KMS-11 (cell line): ENCODE data around the gene CCDC136.

ENCODE experiments used
- H2AFZ ChIP-seq: fragments of 200-600 bp; sonication (generic); 2 replicates; pipeline ENCODE4 v1.6.1; 2016; ENCODE audit warnings: antibody characterized with exemption, mixed run types, low read depth
- H3K27ac ChIP-seq: fragments of 200-600 bp; sonication (generic); 2 replicates; pipeline ENCODE4 v1.6.1; 2016; ENCODE audit warnings: mild to moderate bottlenecking, mixed run types
- H3K27me3 ChIP-seq: fragments of 200-600 bp; sonication (generic); 2 replicates; pipeline ENCODE4 v1.6.1; 2017; ENCODE audit warnings: mild to moderate bottlenecking, low read depth, mixed run types, moderate library complexity; ENCODE audit not compliant: insufficient read depth
- H3K36me3 ChIP-seq: fragments of 200-600 bp; sonication (generic); 2 replicates; pipeline ENCODE4 v1.6.1; 2017; ENCODE audit warnings: mild to moderate bottlenecking, mixed run types; ENCODE audit not compliant: insufficient read depth
- H3K4me1 ChIP-seq: fragments of 200-600 bp; sonication (generic); 2 replicates; pipeline ENCODE4 v1.6.1; 2016; ENCODE audit warnings: mild to moderate bottlenecking, low read depth, mixed run types; ENCODE audit not compliant: poor library complexity, severe bottlenecking
- H3K4me2 ChIP-seq: fragments of 200-600 bp; sonication (generic); 2 replicates; pipeline ENCODE4 v1.7.0; 2016; ENCODE audit warnings: mild to moderate bottlenecking, mixed run types
- H3K4me3 ChIP-seq: fragments of 200-600 bp; sonication (generic); IDR thresholded peaks from 2 replicates; pipeline ENCODE4 v1.6.1; 2017; ENCODE audit warnings: low read depth, low read length, mixed read lengths; ENCODE audit not compliant: insufficient read depth
- H3K79me2 ChIP-seq: fragments of 200-600 bp; sonication (generic); 2 replicates; pipeline ENCODE4 v1.6.1; 2016; ENCODE audit warnings: low read depth, mixed run types; ENCODE audit not compliant: insufficient read depth
- H3K9ac ChIP-seq: fragments of 200-600 bp; sonication (generic); 2 replicates; pipeline ENCODE4 v1.6.1; 2016; ENCODE audit warnings: mild to moderate bottlenecking, mixed run types
- H4K20me1 ChIP-seq: fragments of 200-600 bp; sonication (generic); 2 replicates; pipeline ENCODE4 v1.6.1; 2016; ENCODE audit warnings: mild to moderate bottlenecking, mixed run types; ENCODE audit not compliant: insufficient read depth
- CTCF ChIP-seq: fragments of 200-600 bp; sonication (generic); conservative IDR thresholded peaks from 2 replicates; pipeline ENCODE4 v1.6.1; 2017; ENCODE audit warnings: low read depth, mild to moderate bottlenecking, antibody characterized with exemption, low read length, moderate library complexity, mixed read lengths

Gene CCDC136

GRCh38 chr7:128846781-128847444 is 55.1 kb downstream of the CCDC136 start:
- no peak overlapping the region for H2AFZ ChIP-seq

GRCh38 chr7:128847721-128848211 is 56.0 kb downstream of the CCDC136 start:
- Histone ChIP-seq H3K4me3 (no peak overlapping the region), H4K20me1 (no peaks in the 10 kb centered on the region), H3K27me3 (peaks cover 10% of the 10 kb centered on the region; the same call in 1 of the 2 replicates), H2AFZ (no peak overlapping the region), H3K27ac (no peak overlapping the region), H3K4me1 (no peaks in the 10 kb centered on the region), H3K36me3 (no peaks in the 10 kb centered on the region), H3K9ac (no peak overlapping the region), H3K79me2 (no peaks in the 10 kb centered on the region), H3K4me2 (no peak overlapping the region)
- TF ChIP-seq CTCF: no peak

More at GRCh38 chr7:128846781-128847444, 55.1 kb downstream of the CCDC136 start:
- H3K9ac ChIP-seq: no peak overlapping the region
- peaks cover 4% of the 10 kb centered on the region for H3K4me1 ChIP-seq
- no peak overlapping the region for H3K4me3 ChIP-seq
- no peak overlapping the region for H3K4me2 ChIP-seq
- peaks cover 5% of the 10 kb centered on the region; the same call in 1 of the 2 replicates for H3K27me3 ChIP-seq
- H3K79me2 ChIP-seq: no peaks in the 10 kb centered on the region
- TF ChIP-seq CTCF: no peak
- H3K36me3 ChIP-seq: no peaks in the 10 kb centered on the region
- no peaks in the 10 kb centered on the region for H4K20me1 ChIP-seq
- no peak overlapping the region for H3K27ac ChIP-seq

- Histone ChIP-seq H4K20me1 (no peaks in the 10 kb centered on the region), H3K9ac (no peak overlapping the region), H3K79me2 (no peaks in the 10 kb centered on the region), H2AFZ (no peak overlapping the region), H3K4me1 (no peaks in the 10 kb centered on the region), H3K27me3 (peaks cover 17% of the 10 kb centered on the region), H3K27ac (no peak overlapping the region), H3K4me2 (no peak overlapping the region), H3K4me3 (no peak overlapping the region), H3K36me3 (no peaks in the 10 kb centered on the region)
- no peak for TF ChIP-seq CTCF
These were observed 56.8 kb downstream of the CCDC136 start for GRCh38 chr7:128848289-128849155.

GRCh38 chr7:128849156-128849515 is 57.4 kb downstream of the CCDC136 start:
- Histone ChIP-seq H2AFZ (no peak overlapping the region), H3K36me3 (no peaks in the 10 kb centered on the region), H3K79me2 (no peaks in the 10 kb centered on the region), H3K27me3 (peaks cover 23% of the 10 kb centered on the region), H3K9ac (no peak overlapping the region), H3K4me2 (no peak overlapping the region), H3K27ac (no peak overlapping the region), H3K4me3 (no peak overlapping the region), H3K4me1 (no peaks in the 10 kb centered on the region), H4K20me1 (no peaks in the 10 kb centered on the region)
- no peak for TF ChIP-seq CTCF
